Activated CD8-positive, alpha-beta memory T cell treated with anti-CD3 and anti-CD28 coated beads, Interleukin-2, amount 50 U/mL, for 24 hours (primary cell): ENCODE data around the gene MYL3.

ENCODE experiments used
- DNase-seq: peaks from one replicate; pipeline ENCODE4 v3.0.0-alpha.2; 2020; ENCODE audit errors: extremely low read depth

Gene MYL3

GRCh38 chr3:46883054-46883829, 20.0 kb upstream of the MYL3 start:
- DNase-seq, result no peak

- no peak for DNase-seq
Observed at GRCh38 chr3:46882377-46883053, 19.3 kb upstream of the MYL3 start.

- DNase-seq, result no peak
Observed at GRCh38 chr3:46881596-46882376, 18.5 kb upstream of the MYL3 start.

- DNase-seq, result no peak
Observed at GRCh38 chr3:46880884-46881595, 17.8 kb upstream of the MYL3 start.

- no peak for DNase-seq
Observed at GRCh38 chr3:46878781-46879436, 15.7 kb upstream of the MYL3 start.

- DNase-seq, result no peak
Observed at GRCh38 chr3:46877406-46878125, 14.3 kb upstream of the MYL3 start, which contains the start of gene PTH1R. Gene PTH1R (plus strand): TSS chr3:46877721. CDS start chr3:46883560, 5,839 bp downstream.

GRCh38 chr3:46876313-46877300, 13.4 kb upstream of the MYL3 start:
- DNase-seq, result no peak

- no peak for DNase-seq
Observed at GRCh38 chr3:46875560-46875959, 12.3 kb upstream of the MYL3 start.

- no peak for DNase-seq
Observed at GRCh38 chr3:46874430-46874829, 11.2 kb upstream of the MYL3 start.

- no peak for DNase-seq
Observed at GRCh38 chr3:46873521-46873920, 10.3 kb upstream of the MYL3 start.

- DNase-seq, result no peak
Observed at GRCh38 chr3:46871222-46871621, 8.0 kb upstream of the MYL3 start.

- no peak for DNase-seq
Observed at GRCh38 chr3:46870651-46871050, 7.4 kb upstream of the MYL3 start.

- no peak for DNase-seq
Observed at GRCh38 chr3:46869440-46869839, 6.2 kb upstream of the MYL3 start.

- DNase-seq, result no peak
Observed at GRCh38 chr3:46868948-46869347, 5.7 kb upstream of the MYL3 start.

- no peak for DNase-seq
Observed at GRCh38 chr3:46868287-46868686, 5.0 kb upstream of the MYL3 start.

- DNase-seq, result no peak
Observed at GRCh38 chr3:46867550-46867898, 4.3 kb upstream of the MYL3 start.

- DNase-seq, result peak; percentile 67
Observed at GRCh38 chr3:46866720-46867549, 3.7 kb upstream of the MYL3 start.

GRCh38 chr3:46866032-46866595, 2.9 kb upstream of the MYL3 start:
- DNase-seq, result no peak
